ENCODE data around the gene CUEDC1. TPM values are rescaled to one million over a fixed set of nuclear protein-coding genes. Genes with fewer than 3 reads are reported as not detected.

Gene CUEDC1
- total and polyA plus RNA-seq, 2 of the 4 experiments (the other 2 are of a cell fraction): 4.1 to 21.2 TPM

DNA sequence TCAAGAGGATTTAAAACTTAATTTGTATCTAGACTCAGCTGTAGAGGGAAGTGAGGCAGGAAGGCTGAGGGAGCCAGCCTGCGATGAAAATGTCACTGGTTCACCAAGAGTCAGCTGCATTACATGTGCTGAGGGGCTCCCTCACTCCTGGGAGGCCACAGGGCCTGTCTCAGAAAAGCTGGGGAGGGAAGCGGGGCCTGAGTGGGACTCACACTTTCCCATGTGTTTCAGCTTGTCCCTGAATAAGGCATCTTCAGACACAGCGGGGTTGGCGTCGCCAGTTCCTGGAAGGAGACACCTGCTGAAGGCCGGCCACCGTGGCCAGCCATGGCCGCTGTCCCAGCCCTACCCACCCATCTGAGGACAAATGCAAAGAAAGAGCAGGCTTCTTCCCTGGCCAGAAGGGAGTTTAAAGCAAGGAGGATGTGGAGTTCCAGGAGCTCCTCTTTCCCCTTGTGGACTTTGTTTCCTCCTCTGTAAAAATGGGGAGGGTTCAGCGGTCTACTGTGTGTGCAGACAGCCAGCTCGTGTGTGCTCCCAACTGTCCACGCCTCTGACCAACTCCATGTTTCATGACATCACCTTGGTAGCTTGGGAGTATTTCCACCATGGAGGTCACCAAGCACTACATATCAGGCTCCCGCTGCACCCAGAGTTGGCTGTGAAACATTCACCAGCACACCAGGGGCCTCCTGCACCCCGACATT is 86.1 kb downstream of the CUEDC1 start:
- H4K20me1 ChIP-seq (ENCODE audit: insufficient read depth, low read length): no peaks in the 10 kb centered on the region
- peaks cover 32% of the 10 kb centered on the region for H3K9me1 ChIP-seq (ENCODE audit: insufficient read depth, low read length)
- BruUV-seq (replicated peaks): no TSS peak
- peak overlapping the region; percentile 77 for H4K91ac ChIP-seq (ENCODE audit: insufficient read depth, low read depth, low read length)
- H3K4me2 ChIP-seq (ENCODE audit: low read depth, low read length): no peak overlapping the region
- peak overlapping the region; percentile 89 for H2AK9ac ChIP-seq (replicated peaks; ENCODE audit: low read depth, low read length, poor library complexity)
- CTCF ChIA-PET: interaction anchor here (1.0 to 3.8 kb wide), 5 partner anchors 9 to 130 kb away, joined by 4 to 24 read pairs (median 6); no protein-coding TSS in a partner anchor
- H3K23ac ChIP-seq (ENCODE audit: low read depth, low read length): peak overlapping the region; percentile 87
- POLR2A ChIA-PET (ENCODE audit: unreplicated experiment): interaction anchor here (0.5 to 1.1 kb wide), 3 partner anchors 30 to 117 kb away, joined by 3 to 5 read pairs (median 5); no protein-coding TSS in a partner anchor
- H2BK20ac ChIP-seq (ENCODE audit: low read depth, low read length): peak overlapping the region; percentile 91
- peak overlapping the region; percentile 79 for H3K14ac ChIP-seq (replicated peaks; ENCODE audit: low read depth, low read length)
- H3K27ac ChIP-seq (ENCODE audit: insufficient read depth, low read length): peak overlapping the region; percentile 82
- no peaks in the 10 kb centered on the region for H3K9me3 ChIP-seq (ENCODE audit: control insufficient read depth, insufficient read depth, low read length)
- DNase-seq (no peak), ATAC-seq (ENCODE audit: low read depth) (no peak)
- H2AFZ ChIP-seq (replicated peaks; ENCODE audit: low read length, poor library complexity): no peak overlapping the region
- H3K79me1 ChIP-seq (ENCODE audit: low read depth in 1 of 2, low read length in 2 of 2): peaks cover 14 to 56% of the 10 kb centered on the region in 2 experiments
- peak overlapping the region; percentile 79 for H2AK5ac ChIP-seq (ENCODE audit: low read depth, low read length)
- intact Hi-C loops (cut with micrococcal nuclease): no loop called here
- peak overlapping the region; percentile 71 for H3K9ac ChIP-seq (ENCODE audit: low read depth, low read length)
- H3K4me3 ChIP-seq (ENCODE audit: insufficient read depth, low read depth, low read length): no peak overlapping the region
- peak overlapping the region; percentile 99 for H3K4ac ChIP-seq (ENCODE audit: low read depth, low read length)
- in situ Hi-C loops (cut with MboI; ENCODE audit: low sequenced_read_pairs): loop anchor here (25.0 kb wide), 1 partner anchor 468 kb away; the partner anchor contains the start of gene TSPOAP1
- peak overlapping the region; percentile 96 for H2BK5ac ChIP-seq (ENCODE audit: low read depth, low read length, poor library complexity, severe bottlenecking)
- H2BK120ac ChIP-seq (ENCODE audit: low read depth, low read length): peak overlapping the region; percentile 96
- peak overlapping the region; percentile 77 for H4K5ac ChIP-seq (ENCODE audit: low read depth, low read length)
- peak overlapping the region; percentile 49 for H3K56ac ChIP-seq (ENCODE audit: extremely low read depth, insufficient read depth, low read length)
- H3K4me1 ChIP-seq (ENCODE audit: control insufficient read depth, insufficient read depth, low read length): peaks cover 39% of the 10 kb centered on the region
- peak overlapping the region; percentile 74 for H3K18ac ChIP-seq (ENCODE audit: low read depth, low read length)
- peak overlapping the region; percentile 54; the same call in 2 of the 3 replicates for H2BK15ac ChIP-seq (ENCODE audit: low read depth, low read length)
- peaks cover 29% of the 10 kb centered on the region for H3K36me3 ChIP-seq (ENCODE audit: control insufficient read depth, insufficient read depth, low read length)
- dilution Hi-C loops (cut with HindIII; ENCODE audit: low sequenced_read_pairs, unreplicated experiment): loop anchor here (25.0 kb wide), 1 partner anchor 118 kb away; the partner anchor contains the start of gene VEZF1
- WGBS, 2 experiments (ENCODE audit: extremely low coverage in 2 of 2, insufficient read length in 1 of 2): 86% methylated on average over 4 of the region's 13 CpGs; no CpG with 5 or more reads in 1 of the 2 experiments
- H3K27me3 ChIP-seq (ENCODE audit: control insufficient read depth, insufficient read depth, low read length): no peaks in the 10 kb centered on the region
- peak overlapping the region; percentile 77 to 78 for H4K8ac ChIP-seq (ENCODE audit: low read depth in 2 of 2, low read length in 2 of 2)
- TF ChIP-seq RFX5 (IDR thresholded peaks at IDR 0.05; ENCODE audit: low read depth, low read length): no peak
- TF ChIP-seq MAFK (IDR thresholded peaks at IDR 0.05; ENCODE audit: low read depth, low read length): no peak
- TF ChIP-seq CHD1 (IDR thresholded peaks at IDR 0.05; ENCODE audit: low read depth, low read length): no peak
- no peak for TF ChIP-seq MAZ (IDR thresholded peaks at IDR 0.05; ENCODE audit: borderline replicate concordance, low read depth, low read length)
- TF ChIP-seq NFE2L2 (IDR thresholded peaks at IDR 0.05; ENCODE audit: low read depth, low read length): no peak
- TF ChIP-seq MXI1 (IDR thresholded peaks at IDR 0.05; ENCODE audit: borderline replicate concordance, low read depth, low read length): no peak
- TF ChIP-seq USF2 (IDR thresholded peaks at IDR 0.05; ENCODE audit: low read depth, low read length): no peak
- no peak for TF ChIP-seq FOS (IDR thresholded peaks at IDR 0.05; ENCODE audit: low read depth, low read length)
- no peak for TF ChIP-seq RAD21 (IDR thresholded peaks at IDR 0.05; ENCODE audit: low read length)
- no peak for TF ChIP-seq CEBPB (IDR thresholded peaks at IDR 0.05; ENCODE audit: low read depth, low read length)
- TF ChIP-seq, protein P1, sequence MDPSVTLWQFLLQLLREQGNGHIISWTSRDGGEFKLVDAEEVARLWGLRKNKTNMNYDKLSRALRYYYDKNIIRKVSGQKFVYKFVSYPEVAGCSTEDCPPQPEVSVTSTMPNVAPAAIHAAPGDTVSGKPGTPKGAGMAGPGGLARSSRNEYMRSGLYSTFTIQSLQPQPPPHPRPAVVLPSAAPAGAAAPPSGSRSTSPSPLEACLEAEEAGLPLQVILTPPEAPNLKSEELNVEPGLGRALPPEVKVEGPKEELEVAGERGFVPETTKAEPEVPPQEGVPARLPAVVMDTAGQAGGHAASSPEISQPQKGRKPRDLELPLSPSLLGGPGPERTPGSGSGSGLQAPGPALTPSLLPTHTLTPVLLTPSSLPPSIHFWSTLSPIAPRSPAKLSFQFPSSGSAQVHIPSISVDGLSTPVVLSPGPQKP (IDR thresholded peaks at IDR 0.05; ENCODE audit: borderline replicate concordance, low read depth, low read length): no peak
- TF ChIP-seq RCOR1 (IDR thresholded peaks at IDR 0.05; ENCODE audit: insufficient replicate concordance, low read length): no peak
- no peak for TF ChIP-seq POLR2A (IDR thresholded peaks at IDR 0.05; ENCODE audit: low read depth, low read length)
- no peak for TF ChIP-seq CTCF (conservative IDR thresholded peaks at IDR 0.05; ENCODE audit: low read depth, low read length)

Measured in IMR-90 (cell line).